GM19324 (cell line): ENCODE results near the gene L3MBTL3.
A peak's percentile ranks its signal among the peaks of the same experiment; 100 is the strongest.
"Not testable (repeated sequence)": the region's sequence is repeated elsewhere in the genome, so short reads cannot be mapped to it uniquely, and the experiment has no call there.

ENCODE experiments used
- ATAC-seq: cut with Tn5 transposase; IDR thresholded peaks from one replicate; pipeline ENCODE4 v1.9.1; 2021; ENCODE audit warnings: mild to moderate bottlenecking, moderate library complexity; ENCODE audit not compliant: unreplicated experiment, low FRiP score

The L3MBTL3 gene

DNA sequence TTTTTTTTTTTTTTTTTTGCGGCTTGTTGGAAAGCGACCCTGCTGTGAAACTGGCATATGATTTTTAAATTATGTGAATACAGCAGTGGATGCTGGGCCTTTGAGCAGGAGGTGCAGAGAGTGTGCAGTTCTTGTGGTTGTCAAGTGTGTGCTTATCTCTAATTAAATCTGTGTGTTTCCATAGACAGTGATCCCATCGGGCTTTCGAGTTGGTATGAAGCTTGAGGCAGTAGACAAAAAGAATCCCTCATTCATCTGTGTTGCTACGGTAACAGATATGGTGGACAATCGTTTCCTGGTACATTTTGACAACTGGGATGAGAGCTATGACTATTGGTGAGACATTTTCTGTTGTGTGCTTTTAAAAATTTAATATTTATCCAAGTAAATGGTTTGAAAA is 52.4 kb downstream of the L3MBTL3 start:
- no peak for ATAC-seq

DNA sequence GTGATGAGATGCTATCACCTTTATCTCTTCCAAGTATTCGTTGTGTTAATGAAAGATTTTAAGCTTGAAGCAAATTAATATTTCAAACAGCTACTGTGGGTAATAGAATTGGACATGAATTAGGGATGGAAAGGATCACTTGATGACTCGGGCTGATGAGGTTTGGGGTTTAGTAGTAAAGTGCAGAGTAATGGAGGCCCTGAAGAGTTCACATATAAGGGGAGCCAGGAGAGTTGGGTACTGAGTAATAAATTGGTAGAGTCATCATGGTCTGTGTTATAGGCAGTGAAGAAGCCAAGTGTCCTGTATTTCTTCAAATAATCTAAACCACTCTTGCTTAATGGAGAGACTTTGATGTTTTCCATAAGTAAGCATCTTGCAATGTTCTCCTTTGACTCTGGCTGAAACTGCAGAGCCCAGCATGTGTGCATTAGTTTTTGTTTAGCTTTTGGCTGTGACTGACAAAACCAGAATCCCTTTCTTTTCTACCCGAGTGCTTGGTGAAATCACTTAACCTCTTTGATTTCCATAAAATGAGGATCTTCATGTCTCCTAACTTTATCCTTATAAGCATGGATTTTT is 57.6 kb downstream of the L3MBTL3 start:
- no peak for ATAC-seq

DNA sequence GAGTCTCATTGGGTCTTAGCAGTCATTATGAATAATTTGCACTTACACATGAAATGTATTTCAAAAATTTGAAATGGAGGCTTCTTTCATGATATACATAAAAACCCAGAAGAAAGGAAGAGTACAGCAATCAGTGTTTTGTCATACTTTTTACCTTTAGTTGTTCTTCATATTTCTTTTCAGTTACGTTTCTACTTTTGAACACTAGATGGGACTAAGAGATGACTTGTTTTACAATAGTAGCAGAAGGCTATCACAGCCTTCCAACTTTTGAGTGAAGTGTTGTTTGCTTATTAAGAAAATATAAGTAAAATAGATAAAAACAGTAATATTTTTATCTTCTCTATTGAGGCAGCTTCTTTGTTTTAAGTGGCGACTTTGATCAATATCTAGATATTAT is 58.1 kb downstream of the L3MBTL3 start:
- ATAC-seq: no peak

DNA sequence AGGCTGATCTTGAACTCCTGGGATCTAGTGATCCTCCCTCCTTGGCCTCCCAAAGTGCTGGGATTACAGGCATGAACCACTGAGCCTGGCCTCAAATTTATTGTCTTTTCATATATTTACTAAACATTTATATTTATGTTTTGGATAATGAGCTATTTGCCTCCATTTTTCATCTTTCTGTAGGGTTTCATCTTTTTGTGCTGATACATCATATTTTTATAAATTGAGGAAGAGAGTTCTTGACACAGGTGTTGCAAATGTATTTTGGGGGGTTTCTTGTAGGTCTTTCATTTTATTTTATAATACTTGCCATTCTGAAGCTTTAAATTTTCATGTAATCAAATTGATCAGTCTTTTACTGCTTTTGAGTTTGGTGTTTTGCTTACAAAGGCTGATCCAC is 72.4 kb downstream of the L3MBTL3 start:
- no peak for ATAC-seq

DNA sequence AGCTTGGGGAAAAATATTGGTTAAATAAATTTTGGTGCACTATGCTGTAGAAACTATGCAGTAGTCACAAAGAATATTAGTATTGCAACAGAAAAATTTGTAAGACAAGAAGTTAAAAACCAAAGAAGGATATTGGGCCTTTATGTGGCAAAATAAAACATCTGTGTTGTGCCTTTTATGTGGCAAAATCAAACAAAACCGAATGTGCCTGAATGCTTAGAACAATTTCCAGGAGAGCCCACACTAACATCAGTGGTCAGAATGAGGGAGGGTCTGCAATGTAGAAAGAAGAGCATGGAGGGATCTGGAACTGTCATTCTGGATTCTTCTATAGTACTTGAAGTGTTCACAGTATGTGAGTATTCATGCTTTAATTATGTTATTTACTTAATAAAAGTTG is 75.2 kb downstream of the L3MBTL3 start:
- no peak for ATAC-seq

DNA sequence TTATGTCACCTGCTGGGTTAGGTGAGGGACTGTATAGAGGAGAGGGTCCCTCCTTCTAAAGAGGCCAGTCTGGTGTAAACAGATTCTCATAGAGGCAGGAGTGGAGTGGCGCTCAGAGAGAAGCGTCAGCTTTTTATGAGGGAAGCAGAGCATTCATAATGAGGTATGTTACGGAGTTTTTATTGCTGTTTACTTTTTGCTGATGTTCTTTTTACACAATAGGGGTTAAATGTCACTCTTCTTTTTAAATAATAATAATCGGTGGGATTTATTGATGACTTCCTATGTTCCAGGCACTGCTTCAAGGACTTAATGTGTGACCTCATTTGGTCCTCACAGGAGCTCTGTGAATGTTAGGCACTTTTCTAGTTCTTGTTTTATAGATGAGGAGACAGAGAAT is 79.9 kb downstream of the L3MBTL3 start:
- no peak for ATAC-seq

DNA sequence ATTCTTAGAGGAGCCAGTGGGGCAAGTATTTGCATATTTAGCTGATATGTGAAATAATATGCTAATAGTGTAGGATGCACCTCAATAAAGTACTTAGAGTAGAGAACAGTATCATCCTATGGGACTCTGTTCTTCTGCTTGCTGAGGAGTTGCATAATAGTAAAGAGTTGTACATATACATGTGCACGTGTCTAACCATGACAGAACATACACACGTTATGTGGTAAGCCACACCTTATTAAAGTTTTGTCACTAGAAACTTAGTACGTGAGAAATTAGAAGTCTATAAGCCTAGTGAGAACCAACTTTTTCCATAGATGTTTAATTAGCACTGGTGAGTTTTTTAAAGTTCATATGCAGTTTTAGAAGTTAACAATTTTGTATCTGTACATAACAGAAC is 80.7 kb downstream of the L3MBTL3 start:
- ATAC-seq: no peak

DNA sequence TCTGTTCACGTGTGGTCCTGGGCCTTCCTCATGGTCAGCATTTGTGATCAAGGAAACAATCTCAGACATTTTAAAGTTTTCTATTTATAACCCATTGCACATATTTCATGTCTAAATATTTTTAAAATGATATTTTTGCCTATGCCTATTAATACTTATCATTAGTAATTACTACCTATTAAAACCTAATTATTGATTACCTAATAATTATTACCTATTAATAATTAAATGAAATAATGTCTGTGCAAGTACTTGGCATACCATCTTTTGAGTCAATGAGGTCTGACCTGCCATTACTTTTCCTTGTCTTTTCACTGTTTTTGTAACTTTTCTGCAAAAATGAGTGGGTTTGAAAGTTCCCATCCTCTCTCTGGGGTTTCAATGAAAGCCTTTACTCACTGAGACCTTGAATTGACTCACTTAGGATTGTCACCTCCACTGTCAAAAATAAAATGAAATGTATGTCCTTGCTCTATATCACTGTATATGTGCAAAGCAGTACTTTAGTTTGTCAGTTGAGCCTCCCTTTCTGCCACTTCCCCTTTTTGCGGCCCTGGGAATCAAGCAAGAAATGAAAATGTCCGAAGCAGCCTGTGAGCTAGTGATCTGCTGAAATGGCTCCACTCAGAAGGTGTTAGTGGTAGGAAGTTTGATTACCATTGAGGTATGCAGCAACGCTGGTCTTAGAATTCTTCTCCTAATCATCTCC is 87.8 kb downstream of the L3MBTL3 start:
- peak; percentile 73 for ATAC-seq

DNA sequence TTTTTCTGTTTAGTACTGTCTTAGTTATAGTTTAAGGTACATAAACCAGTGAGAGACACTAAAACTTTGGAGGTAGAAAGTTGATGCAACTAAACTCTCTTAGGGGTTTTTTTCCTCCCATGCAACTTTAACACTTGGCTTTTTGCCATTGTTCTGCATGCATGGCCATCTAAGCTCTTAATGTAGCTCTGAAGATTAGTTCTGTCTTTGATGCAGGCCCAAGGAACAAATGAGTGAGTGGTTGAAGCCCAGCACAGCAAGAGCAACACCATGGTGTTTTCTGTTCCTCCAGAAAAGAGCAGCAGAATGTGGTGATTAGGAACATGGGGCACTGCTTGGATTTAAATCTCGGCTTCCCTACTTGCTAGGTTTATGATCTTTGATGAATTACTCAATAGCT is 89.3 kb downstream of the L3MBTL3 start:
- no peak for ATAC-seq

DNA sequence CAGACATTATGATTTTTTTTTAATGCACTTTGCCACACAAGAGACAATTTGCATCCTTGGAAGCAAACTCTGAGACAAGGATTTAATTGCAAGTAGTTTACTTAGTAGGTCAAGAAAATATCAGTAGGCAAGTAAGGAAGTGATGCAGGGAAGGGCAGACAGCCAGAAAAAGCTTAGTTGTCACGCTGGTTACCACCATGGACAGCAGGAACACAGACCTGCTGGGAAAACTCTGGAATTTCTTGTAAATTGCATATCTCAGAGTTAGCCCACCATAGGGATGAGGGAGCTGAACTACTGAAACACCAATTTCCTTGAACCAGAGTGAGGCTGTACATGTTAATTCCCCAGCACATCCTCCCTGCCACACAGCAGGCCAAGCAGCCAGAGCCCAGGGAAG is 92.7 kb downstream of the L3MBTL3 start:
- ATAC-seq: no peak

DNA sequence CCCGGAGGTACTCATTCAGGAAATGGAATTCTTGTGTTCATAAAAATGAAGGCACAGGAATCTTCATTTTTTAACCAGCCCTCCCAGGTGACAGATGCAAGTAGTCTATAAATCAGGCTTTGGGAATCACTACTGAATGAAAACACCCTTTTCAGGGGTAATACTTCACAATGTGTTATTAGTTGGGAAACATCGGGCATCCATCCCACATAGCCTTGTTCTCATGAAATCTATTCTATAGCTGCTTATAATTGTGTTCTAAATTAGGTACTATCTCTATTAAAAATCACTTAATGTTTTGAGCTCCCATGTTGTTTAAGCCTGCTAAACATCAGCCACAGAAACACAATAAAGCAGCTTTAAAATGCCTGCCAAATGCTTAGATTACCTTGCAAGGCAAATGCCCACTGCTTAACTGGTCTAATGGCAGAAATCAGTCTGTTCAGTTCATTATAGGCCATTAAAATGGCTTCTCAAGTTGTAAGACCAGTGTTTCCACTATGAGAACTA is 94.9 kb downstream of the L3MBTL3 start:
- ATAC-seq: no peak

DNA sequence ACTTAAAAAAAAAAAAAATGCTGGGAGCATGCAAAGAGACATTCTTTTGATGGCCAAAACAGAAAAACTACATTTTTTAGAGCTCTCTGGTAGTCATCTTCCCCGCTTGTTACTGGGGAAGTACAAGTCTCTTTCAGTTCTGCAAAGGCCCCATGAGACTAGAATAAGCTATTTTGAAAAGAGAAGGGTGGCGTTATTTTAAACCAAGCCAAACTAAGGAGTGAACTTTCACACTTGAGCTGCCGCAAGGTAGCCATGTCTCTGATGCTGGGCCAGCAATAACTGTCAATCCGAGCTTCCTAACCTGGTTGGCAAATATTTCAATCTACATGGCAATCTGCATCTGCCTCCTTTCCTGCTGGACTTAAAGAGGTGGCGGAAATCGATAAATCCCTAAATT is 96.7 kb downstream of the L3MBTL3 start:
- peak; percentile 95 for ATAC-seq

DNA sequence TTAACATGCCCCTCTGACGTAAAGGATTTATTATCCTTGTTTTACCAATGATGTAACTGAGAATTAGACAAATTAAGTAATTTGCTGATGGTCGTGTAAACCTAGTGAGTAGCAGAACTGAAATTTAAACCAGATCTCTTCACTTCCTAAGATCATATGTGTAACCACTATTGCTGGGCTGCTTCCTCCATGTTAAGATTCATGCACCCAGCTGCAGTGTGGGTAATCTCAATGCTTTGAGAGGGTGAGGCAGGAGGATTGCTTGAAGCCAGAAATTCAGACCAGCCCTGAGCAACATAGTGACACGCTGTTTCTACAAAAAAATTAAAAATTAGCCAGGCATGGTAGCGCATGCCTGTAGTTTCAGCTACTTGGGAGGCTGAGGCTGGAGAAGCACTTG is 97.9 kb downstream of the L3MBTL3 start:
- no peak for ATAC-seq

DNA sequence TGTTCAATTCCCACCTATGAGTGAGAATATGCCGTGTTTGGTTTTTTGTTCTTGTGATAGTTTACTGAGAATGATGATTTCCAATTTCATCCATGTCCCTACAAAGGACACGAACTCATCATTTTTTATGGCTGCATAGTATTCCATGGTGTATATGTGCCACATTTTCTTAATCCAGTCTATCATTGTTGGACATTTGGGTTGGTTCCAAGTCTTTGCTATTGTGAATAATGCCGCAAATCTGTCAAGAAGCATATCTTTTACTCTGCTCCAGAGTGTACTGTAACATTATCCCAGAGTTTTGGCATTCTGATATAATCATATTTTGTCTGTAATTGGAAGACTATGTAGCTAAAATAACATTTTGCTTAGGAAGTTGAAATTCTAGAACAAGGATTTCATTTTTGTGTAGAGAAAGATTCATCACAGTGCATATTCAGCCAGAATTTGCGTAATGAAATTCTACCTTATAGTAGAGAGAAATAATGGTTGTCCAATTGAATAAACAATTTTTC is 98.9 kb downstream of the L3MBTL3 start:
- ATAC-seq: not testable (repeated sequence)

DNA sequence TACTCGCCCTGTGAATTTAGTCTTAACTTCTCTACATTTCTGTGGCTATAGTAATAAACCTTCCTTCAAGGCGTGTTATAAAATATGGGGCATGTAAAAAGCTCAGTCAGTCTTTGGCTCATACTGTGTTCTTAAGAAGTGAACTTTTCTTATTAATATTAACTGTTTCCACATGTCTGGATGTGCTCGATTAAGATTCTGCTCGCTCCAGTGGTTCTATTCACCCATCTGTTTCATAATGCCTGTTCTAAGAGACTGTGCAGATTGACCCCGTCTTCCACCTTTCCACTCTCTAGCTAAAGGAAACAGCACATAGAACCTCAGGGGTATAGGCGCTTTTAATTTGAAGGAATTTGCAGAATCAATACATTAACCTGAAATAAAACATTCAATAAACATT is 99.9 kb downstream of the L3MBTL3 start:
- ATAC-seq: no peak

DNA sequence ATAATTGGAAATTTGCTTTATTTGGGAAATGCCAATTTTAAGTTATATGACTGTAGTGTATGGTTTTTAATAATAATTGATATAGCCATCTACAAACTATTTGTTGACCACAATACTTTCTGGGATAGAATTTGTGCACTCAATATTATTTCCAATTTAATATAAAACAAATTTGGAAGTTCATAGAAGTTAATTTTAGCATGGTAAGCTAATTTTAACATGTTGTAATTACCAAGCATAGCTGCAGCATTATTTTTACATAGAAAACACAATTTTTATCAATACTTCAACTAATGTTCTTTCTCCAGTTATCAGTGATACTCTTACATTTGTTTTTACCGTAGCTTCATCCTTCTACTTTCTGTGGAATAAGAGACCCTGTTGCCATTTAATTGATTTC is 100.8 kb downstream of the L3MBTL3 start:
- no peak for ATAC-seq

DNA sequence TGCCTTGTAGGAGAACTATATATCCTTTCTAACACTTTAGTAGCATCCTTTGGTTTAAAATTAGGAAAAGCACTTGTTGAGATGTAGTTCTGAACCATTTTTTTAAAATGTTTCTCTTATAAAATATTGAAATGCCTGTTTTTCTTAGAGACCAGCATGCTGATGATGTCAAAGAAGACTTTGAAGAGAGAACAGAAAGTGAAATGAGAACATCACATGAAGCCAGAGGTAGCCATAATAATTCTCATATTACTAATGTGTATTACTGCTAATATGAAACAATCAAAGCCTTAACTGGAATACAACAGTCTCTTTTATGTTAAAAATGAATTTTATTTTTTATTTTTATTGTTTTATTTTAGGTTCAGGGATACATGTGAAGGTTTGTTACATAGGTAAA is 102.3 kb downstream of the L3MBTL3 start:
- ATAC-seq: no peak

DNA sequence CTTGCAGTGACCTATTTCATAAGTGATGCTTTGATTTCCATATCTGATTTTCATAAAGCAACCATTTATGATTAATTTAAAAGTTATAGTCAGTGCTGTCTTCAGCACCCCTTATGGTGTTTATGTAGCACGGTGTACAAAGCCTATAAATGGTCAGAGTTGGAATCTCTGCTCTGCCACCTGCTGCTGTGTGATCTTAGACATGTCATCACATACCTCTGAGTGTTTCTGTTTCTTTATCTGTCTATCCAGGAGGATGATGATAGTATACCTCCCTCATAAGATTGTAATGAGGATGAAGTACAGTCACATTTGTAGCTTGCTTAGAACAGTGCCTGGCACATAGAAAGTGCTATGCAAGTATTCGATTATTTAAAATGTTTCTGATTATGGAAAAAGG is 103.9 kb downstream of the L3MBTL3 start:
- no peak for ATAC-seq

DNA sequence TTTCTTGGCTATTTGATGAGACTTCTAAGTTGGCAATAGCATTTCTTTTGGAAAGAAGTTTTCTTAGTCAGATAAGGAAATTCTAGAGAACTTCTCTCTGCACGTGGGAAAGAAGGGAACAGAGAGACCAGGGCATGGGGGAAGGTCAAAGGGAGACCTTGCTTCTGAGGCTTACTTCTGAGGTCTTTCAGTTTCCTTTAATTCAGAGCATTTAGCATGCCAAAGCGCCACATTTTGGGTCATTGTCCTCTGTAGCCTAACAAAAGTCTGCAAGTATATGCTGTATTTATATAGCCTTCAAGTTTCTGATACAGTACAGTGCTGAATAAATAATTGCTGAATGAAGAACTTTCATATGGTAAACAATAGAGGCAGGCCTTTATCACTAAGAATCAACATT is 108.8 kb downstream of the L3MBTL3 start:
- ATAC-seq: no peak

DNA sequence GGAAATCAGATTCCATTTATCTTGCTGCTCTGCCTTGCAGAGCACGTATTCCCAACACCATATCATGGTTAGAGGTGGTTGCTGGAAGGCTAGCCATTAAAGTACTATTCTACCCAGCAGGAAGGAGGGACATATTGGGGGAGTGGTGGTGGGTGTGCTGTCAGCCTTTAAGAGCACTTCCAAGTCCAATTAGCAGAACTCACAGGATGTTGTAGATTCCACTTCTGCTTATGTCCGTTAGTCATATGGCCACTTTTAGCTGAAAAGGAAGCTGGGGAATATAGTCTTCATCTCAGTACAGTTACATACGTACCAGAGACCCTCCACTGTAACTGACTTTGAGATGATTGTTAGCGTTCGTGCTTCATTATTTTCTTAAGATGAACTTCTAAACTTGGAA is 109.9 kb downstream of the L3MBTL3 start:
- no peak for ATAC-seq

DNA sequence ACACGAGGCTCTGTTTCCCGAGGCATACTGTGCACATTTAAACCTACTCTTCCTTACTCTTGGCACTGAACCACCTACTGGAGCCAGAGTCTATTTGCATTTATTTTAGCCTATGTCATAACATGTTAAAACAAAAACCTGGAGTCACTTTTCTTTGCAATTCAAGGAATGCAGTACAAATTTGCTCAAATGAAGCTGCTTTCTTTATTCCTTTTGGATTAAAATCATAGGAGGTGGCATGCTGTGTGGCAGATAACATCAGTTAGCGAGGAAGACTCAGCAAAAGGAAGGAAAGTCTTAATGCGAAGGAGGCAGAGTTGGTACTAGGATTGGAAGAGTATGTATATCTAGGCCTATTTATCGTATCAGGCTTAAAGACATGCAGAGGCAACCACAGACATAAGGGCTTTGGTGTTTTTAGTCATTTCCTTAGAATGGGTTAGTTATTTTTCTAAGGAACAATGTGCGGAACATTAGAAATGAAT is 111.4 kb downstream of the L3MBTL3 start:
- no peak for ATAC-seq

DNA sequence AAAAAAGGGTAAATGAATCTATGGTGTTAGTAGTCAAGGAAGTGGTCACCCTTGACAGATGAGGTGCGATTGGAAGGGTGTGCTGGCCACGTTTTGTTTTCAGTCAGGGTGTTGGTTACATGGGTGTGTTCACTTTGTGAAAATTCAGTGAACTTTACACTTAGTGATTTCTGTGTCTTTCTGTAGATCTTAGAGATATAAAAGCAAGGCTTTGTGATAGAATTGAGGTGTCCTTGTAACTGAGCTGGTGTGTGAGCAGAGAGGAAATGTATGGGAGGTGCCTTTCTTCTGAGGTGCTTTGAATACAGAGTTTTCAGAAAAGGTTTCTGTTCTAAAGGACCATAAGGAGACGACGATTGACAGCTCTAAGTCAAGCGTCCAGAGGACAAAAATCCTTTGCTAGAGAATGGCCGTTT is 113.9 kb downstream of the L3MBTL3 start:
- peak; percentile 75 for ATAC-seq
